Measurements from ENCODE around the gene PIM3. TPM values are rescaled to one million over a fixed set of nuclear protein-coding genes. Genes with fewer than 3 reads are reported as not detected.

PIM3 gene
- total RNA-seq, 1 experiment from 2014 or later: 42.9 TPM

- TF ChIP-seq ZBTB43 (CRISPR knock-in tag; IDR thresholded peaks at IDR 0.05) (no peak), E2F4 (CRISPR knock-in tag; IDR thresholded peaks at IDR 0.05; ENCODE audit: borderline replicate concordance, low read depth) (no peak), CREM (CRISPR knock-in tag; IDR thresholded peaks at IDR 0.05) (no peak), ATF6 (CRISPR knock-in tag; IDR thresholded peaks at IDR 0.05) (no peak), JUN (CRISPR knock-in tag; IDR thresholded peaks at IDR 0.05) (peak; percentile 16; the same call in 1 of the 2 replicates), NR3C1 (CRISPR knock-in tag; conservative IDR thresholded peaks at IDR 0.05; ENCODE audit: low read depth) (no peak), NFYB (CRISPR knock-in tag; conservative IDR thresholded peaks at IDR 0.05; ENCODE audit: low read depth) (no peak), FOXK1 (CRISPR knock-in tag; IDR thresholded peaks at IDR 0.05) (no peak)
These were observed 1.0 kb downstream of the PIM3 start (continued) for GRCh38 chr22:49961601-49962011.

- Mint-ChIP-seq H3K4me3 (peak overlapping the region; percentile 81), H3K36me3 (peaks cover 7% of the 10 kb centered on the region), H3K4me1 (peaks cover 5% of the 10 kb centered on the region; the same call in 1 of the 2 replicates), H3K27me3 (ENCODE audit: low read depth) (no peaks in the 10 kb centered on the region; the same call in 1 of the 2 replicates), H3K27ac (no peak overlapping the region; the same call in 1 of the 2 replicates), H3K9me3 (no peaks in the 10 kb centered on the region)
- ChIA-PET POLR2A (interaction anchor here (0.5 to 0.6 kb wide), 2 partner anchors 269 to 388 kb away, joined by 3 to 6 read pairs; no protein-coding TSS in a partner anchor), CTCF (interaction anchor here (0.6 to 2.5 kb wide), 7 partner anchors 10 to 68 kb away, joined by 3 to 17 read pairs (median 5); no protein-coding TSS in a partner anchor)
- ATAC-seq (no peak; the same call in 1 of the 2 replicates), DNase-seq (ENCODE audit: low spot score) (peak; percentile 77)
- TF ChIP-seq HMGA2 (CRISPR knock-in tag; IDR thresholded peaks at IDR 0.05): no peak
- no peak for TF ChIP-seq STAT6 (CRISPR knock-in tag; conservative IDR thresholded peaks at IDR 0.05; ENCODE audit: low read depth)
- TF ChIP-seq ERG (CRISPR knock-in tag; IDR thresholded peaks at IDR 0.05): no peak
- TF ChIP-seq USF2 (CRISPR knock-in tag; IDR thresholded peaks at IDR 0.05): peak; percentile 79
- TF ChIP-seq ZNF416 (CRISPR knock-in tag; IDR thresholded peaks at IDR 0.05): no peak
- no peak for TF ChIP-seq GABPB1 (CRISPR knock-in tag; IDR thresholded peaks at IDR 0.05)
- no peak for TF ChIP-seq TEAD1 (CRISPR knock-in tag; IDR thresholded peaks at IDR 0.05)
- TF ChIP-seq FOXK1 (CRISPR knock-in tag; IDR thresholded peaks at IDR 0.05): peak; percentile 65
- 0 out of 2 replicates have a peak, but pooled peaks have one; percentile 54 for TF ChIP-seq MAX (CRISPR knock-in tag; IDR thresholded peaks at IDR 0.05)
- peak; percentile 45; the same call in 1 of the 2 replicates for TF ChIP-seq USF1 (CRISPR knock-in tag; IDR thresholded peaks at IDR 0.05)
- no peak for TF ChIP-seq ZNF532 (CRISPR knock-in tag; IDR thresholded peaks at IDR 0.05; ENCODE audit: borderline replicate concordance)
- no peak for TF ChIP-seq JAZF1 (CRISPR knock-in tag; IDR thresholded peaks at IDR 0.05)
- no peak for TF ChIP-seq JUN (CRISPR knock-in tag; IDR thresholded peaks at IDR 0.05)
These were observed 1.6 kb downstream of the PIM3 start for GRCh38 chr22:49962012-49962750.
